Breast epithelium (tissue), 4 donors: ENCODE data around the gene CAMTA1. TPM values are rescaled to one million over a fixed set of nuclear protein-coding genes. Genes with fewer than 3 reads are reported as not detected.

Experiments
- DNase-seq, 2 donors: peaks; one replicate each; pipeline ENCODE4 v3.0.0-alpha.2; 2019; ENCODE audit warnings: low spot score in 2 of 2
- H3K27ac ChIP-seq, 2 donors: fragments of 200-600 bp; sonication (generic) in 1 of 2; one replicate each; pipeline ENCODE4 v1.5.1; 2016 to 2019; ENCODE audit warnings: mild to moderate bottlenecking in 1 of 2
- H3K27me3 ChIP-seq, 2 donors: fragments of 200-600 bp; sonication (generic) in 1 of 2; one replicate each; pipeline versions ENCODE4 v1.5.1 to v1.6.0; 2017 to 2019; ENCODE audit warnings: control low read depth in 1 of 2, mild to moderate bottlenecking in 1 of 2
- H3K36me3 ChIP-seq: fragments of 200-600 bp; one replicate; pipeline ENCODE4 v1.5.1; 2019
- H3K4me1 ChIP-seq, 2 donors: fragments of 200-600 bp; sonication (generic); one replicate each; pipeline ENCODE4 v1.5.1; 2016 to 2019; ENCODE audit warnings: control low read depth in 1 of 2
- H3K4me3 ChIP-seq, 3 donors: fragments of 200-600 bp; sonication (generic); 1 replicate in 2 of 3; 2 replicates in 1 of 3; pipeline ENCODE4 v1.5.1; 2016 to 2019; ENCODE audit warnings: mild to moderate bottlenecking in 3 of 3, moderate library complexity in 2 of 3
- H3K9me3 ChIP-seq, 2 donors: fragments of 200-600 bp; sonication (generic) in 1 of 2; one replicate each; pipeline ENCODE4 v1.5.1; 2016 to 2019; ENCODE audit warnings: control low read depth in 1 of 2
- POLR2A ChIP-seq: fragments of 450-650 bp; IDR thresholded peaks from one replicate; pipeline ENCODE4 v1.6.1; 2016; ENCODE audit warnings: antibody characterized with exemption, mild to moderate bottlenecking, moderate library complexity
- POLR2AphosphoS5 ChIP-seq, 3 donors: sonication (generic); formaldehyde crosslinking; IDR thresholded peaks; one replicate each; pipeline ENCODE4 v1.6.1; 2017; ENCODE audit warnings: antibody characterized with exemption in 3 of 3
- intact Hi-C: fragments of 100-400 bp; cut with DNase I; formaldehyde crosslinking; loops from one replicate; pipeline ENCODE4 v1.15.1; 2023; ENCODE audit warnings: low total_unique reads
- total RNA-seq, 3 donors: library from RNA; depleted of rRNA; stranded (reverse); fragments of >200 nt; gene quantifications; one replicate each; pipeline ENCODE4 v1.1.0, GENCODE V29; 2016
- TF ChIP-seq, protein P1 (sequence below), 3 donors: fragments of 450-650 bp; IDR thresholded peaks; one replicate each; pipeline ENCODE4 v1.5.1; 2016 to 2017; ENCODE audit warnings: antibody characterized with exemption in 3 of 3, mild to moderate bottlenecking in 3 of 3, moderate library complexity in 3 of 3

The CAMTA1 gene
- total RNA-seq, 3 donors from 2014 or later = 53.4 to 84.0 (median 61.9) TPM

DNA sequence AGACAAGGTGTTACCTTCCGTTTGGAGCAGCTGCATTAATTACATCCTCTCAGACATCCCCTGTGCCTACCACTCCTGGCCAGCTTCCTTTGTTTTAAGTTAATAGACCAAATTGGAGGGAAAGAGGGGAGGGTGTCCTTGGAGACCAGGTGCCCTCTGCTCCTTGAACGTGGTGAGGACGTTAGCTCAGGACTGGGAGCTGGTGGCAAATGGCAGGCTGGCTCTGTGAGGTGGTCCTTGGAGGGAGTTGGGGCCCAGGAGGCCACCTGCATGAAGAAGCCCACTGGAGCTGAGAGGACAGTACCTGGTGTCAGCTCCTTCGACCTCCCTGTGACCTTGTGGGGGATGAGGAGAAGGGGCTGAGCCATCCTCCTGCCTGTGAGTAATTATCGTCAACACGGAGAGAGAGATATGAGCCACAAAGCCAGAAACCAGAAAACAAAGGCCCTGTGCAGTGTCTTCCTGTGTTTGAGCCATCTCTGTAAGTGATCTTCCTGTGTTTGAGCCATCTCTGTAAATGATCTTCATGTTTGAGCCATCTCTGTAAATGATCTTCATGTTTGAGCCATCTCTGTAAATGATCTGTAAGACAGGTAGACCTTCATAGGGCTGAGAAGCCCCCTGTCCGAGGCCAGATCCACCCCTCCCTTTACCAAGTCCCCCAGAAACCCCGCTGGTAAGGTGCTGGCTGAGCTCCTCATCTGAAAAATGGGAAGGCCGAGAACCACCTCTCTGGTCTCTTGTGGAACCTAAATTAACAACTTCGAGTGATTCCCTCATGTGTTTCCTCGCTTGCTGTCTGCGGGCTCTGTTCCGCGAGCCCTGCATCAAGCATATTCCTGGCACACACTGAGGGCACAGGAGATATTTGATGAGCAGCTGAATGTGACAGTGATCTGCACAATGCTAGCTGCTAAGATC lies 126.0 kb downstream of the CAMTA1 start:
- no peaks in the 10 kb centered on the region for H3K36me3 ChIP-seq
- H3K4me1 ChIP-seq = peaks cover 0 to 10% of the 10 kb centered on the region in 2 donors
- TF ChIP-seq, protein P1, sequence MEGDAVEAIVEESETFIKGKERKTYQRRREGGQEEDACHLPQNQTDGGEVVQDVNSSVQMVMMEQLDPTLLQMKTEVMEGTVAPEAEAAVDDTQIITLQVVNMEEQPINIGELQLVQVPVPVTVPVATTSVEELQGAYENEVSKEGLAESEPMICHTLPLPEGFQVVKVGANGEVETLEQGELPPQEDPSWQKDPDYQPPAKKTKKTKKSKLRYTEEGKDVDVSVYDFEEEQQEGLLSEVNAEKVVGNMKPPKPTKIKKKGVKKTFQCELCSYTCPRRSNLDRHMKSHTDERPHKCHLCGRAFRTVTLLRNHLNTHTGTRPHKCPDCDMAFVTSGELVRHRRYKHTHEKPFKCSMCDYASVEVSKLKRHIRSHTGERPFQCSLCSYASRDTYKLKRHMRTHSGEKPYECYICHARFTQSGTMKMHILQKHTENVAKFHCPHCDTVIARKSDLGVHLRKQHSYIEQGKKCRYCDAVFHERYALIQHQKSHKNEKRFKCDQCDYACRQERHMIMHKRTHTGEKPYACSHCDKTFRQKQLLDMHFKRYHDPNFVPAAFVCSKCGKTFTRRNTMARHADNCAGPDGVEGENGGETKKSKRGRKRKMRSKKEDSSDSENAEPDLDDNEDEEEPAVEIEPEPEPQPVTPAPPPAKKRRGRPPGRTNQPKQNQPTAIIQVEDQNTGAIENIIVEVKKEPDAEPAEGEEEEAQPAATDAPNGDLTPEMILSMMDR (IDR thresholded peaks at IDR 0.05) = no peak
- TF ChIP-seq POLR2AphosphoS5 (IDR thresholded peaks at IDR 0.05) (no peak), POLR2A (no peak)
- intact Hi-C loops = loop anchor here (1.0 kb wide), 1 partner anchor 33 kb away; no protein-coding TSS in a partner anchor
- no peak overlapping the region for H3K4me3 ChIP-seq
- no peak for DNase-seq
- H3K27me3 ChIP-seq = no peaks in the 10 kb centered on the region
- no peaks in the 10 kb centered on the region for H3K9me3 ChIP-seq
- no peak overlapping the region for H3K27ac ChIP-seq

DNA sequence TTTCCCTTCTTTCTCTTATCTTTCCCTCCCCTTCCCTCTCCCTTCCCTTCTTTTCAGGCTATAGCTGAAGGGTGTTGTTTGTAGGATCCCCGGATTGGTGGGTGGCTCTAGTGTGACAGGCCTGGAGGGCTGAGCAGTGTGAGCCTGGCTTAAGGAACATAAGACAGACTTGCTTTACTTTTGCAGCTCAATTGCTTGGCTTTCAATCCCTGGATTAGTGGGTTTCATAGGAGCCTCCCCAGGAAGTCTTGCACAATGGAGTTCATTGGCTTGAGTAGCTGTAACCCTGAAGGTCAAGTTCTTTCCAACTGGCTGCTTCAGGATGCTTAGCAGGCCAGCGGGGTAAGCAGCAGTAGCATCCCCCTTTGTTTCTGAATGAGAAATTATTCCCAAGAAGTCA lies 126.7 kb downstream of the CAMTA1 start:
- intact Hi-C loops = loop anchor here (1.0 kb wide), 1 partner anchor 34 kb away; no protein-coding TSS in a partner anchor
- Histone ChIP-seq H3K4me3 (no peak overlapping the region), H3K9me3 (no peaks in the 10 kb centered on the region), H3K27ac (no peak overlapping the region), H3K27me3 (no peaks in the 10 kb centered on the region), H3K36me3 (no peaks in the 10 kb centered on the region), H3K4me1 (peaks cover 0 to 9% of the 10 kb centered on the region in 2 donors)
- TF ChIP-seq POLR2A (no peak), POLR2AphosphoS5 (IDR thresholded peaks at IDR 0.05) (no peak)
- TF ChIP-seq, protein P1 (IDR thresholded peaks at IDR 0.05) = no peak
- no peak for DNase-seq

DNA sequence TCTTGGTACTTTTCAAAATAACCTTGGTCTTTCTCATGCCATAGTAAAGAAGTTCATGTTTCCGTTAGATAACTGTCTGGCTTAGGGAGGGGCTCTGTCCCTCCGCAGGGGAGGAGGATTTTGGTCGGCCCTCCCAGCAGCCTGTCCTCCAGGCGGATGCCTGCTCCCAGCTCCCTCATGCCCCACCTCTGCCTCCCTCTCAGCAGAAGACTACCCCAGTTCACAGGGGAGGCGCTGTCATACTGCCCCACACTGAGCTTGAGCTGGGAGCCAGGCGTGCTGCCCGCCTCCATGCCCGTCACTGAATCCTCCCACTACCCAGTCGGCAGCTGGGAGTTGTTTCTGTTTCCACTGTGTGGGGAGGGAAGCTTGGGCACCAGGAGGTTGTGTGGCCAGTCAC lies 127.3 kb downstream of the CAMTA1 start:
- peaks cover 0 to 9% of the 10 kb centered on the region in 2 donors for H3K4me1 ChIP-seq
- no peak overlapping the region for H3K27ac ChIP-seq
- no peak overlapping the region for H3K4me3 ChIP-seq
- intact Hi-C loops = no loop called here
- H3K27me3 ChIP-seq = no peaks in the 10 kb centered on the region
- TF ChIP-seq, protein P1 (IDR thresholded peaks at IDR 0.05) = no peak
- TF ChIP-seq POLR2A = no peak
- no peak for TF ChIP-seq POLR2AphosphoS5 (IDR thresholded peaks at IDR 0.05)
- no peak for DNase-seq
- no peaks in the 10 kb centered on the region for H3K36me3 ChIP-seq
- no peaks in the 10 kb centered on the region for H3K9me3 ChIP-seq

DNA sequence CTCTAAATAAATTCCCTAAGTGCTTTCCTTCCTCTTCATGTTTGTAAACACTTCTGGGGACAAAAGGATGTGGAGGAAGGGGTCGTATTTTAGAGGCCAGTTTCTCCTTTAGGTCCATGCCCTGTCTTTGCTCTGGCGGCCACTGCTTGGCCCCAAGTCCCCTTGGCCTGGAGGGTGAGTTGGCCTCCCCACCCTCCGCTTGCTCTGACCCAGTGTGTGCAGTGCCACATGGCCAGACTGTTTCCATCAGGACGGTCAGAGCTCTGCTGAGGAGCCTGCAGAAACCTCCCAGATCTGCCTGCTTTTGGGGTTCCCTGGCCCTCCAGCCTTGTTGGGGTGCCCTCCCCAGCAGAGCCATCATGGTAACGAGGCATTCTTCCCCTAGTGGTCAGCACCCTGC lies 127.8 kb downstream of the CAMTA1 start:
- peaks cover 3 to 9% of the 10 kb centered on the region in 2 donors for H3K4me1 ChIP-seq
- TF ChIP-seq POLR2A (no peak), POLR2AphosphoS5 (IDR thresholded peaks at IDR 0.05) (no peak)
- H3K9me3 ChIP-seq = no peaks in the 10 kb centered on the region
- H3K36me3 ChIP-seq = no peaks in the 10 kb centered on the region
- H3K27me3 ChIP-seq = no peaks in the 10 kb centered on the region
- no peak overlapping the region for H3K4me3 ChIP-seq
- no peak for DNase-seq
- intact Hi-C loops = no loop called here
- no peak overlapping the region for H3K27ac ChIP-seq

DNA sequence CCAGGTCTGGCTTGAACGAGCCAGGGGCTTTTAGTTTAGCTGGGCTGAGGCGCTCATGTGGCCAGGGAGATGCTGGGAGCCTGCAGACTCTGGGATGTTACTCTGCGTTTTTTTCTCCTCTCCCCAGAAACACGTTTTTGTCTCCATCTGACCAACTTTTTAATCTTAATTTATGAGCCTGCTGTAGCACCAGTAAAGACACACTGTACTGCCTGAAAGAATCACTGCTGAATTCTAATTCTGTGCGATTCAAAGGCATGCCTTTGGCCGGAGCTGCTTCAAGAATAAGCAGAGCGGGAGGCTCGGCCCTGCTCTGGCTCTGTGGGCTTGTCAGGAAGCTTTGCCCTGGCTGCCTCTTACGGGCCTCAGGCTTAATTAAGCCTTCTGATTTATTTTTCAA lies 129.5 kb downstream of the CAMTA1 start:
- Histone ChIP-seq H3K27me3 (no peaks in the 10 kb centered on the region), H3K27ac (peak overlapping the region; percentile 63 to 69), H3K4me1 (peaks cover 4 to 9% of the 10 kb centered on the region in 2 donors), H3K4me3 (no peak overlapping the region), H3K9me3 (no peaks in the 10 kb centered on the region), H3K36me3 (no peaks in the 10 kb centered on the region)
- intact Hi-C loops = no loop called here
- DNase-seq = no peak
- TF ChIP-seq, protein P1 (IDR thresholded peaks at IDR 0.05) = no peak
- TF ChIP-seq POLR2AphosphoS5 (IDR thresholded peaks at IDR 0.05) = no peak
- TF ChIP-seq POLR2A = no peak
